NT2/D1 (cell line): ENCODE measurements around the gene GYS2.
A peak's percentile ranks its signal among the peaks of the same experiment; 100 is the strongest.

Experiments used
- DNase-seq: peaks from one replicate; pipeline ENCODE4 v3.0.0-alpha.2; 2011; ENCODE audit warnings: low read depth, low spot score
- H3K27me3 ChIP-seq: 2 replicates; pipeline ENCODE4 v1.6.0; 2011; ENCODE audit warnings: mild to moderate bottlenecking; ENCODE audit not compliant: insufficient read length, insufficient read depth
- H3K36me3 ChIP-seq: 2 replicates; pipeline ENCODE4 v1.6.1; 2011; ENCODE audit warnings: mild to moderate bottlenecking, low read length, mixed read lengths; ENCODE audit not compliant: insufficient read depth, insufficient read length
- H3K4me1 ChIP-seq: 2 replicates; pipeline ENCODE4 v1.5.1; 2011; ENCODE audit not compliant: insufficient read depth, insufficient read length
- H3K4me3 ChIP-seq: 2 replicates; pipeline ENCODE4 v1.5.1; 2011; ENCODE audit warnings: low read depth; ENCODE audit not compliant: insufficient read length
- H3K9ac ChIP-seq: 2 replicates; pipeline ENCODE4 v1.6.0; 2011; ENCODE audit warnings: low read depth; ENCODE audit not compliant: insufficient read length
- H3K9me3 ChIP-seq: 2 replicates; pipeline ENCODE4 v1.5.1; 2011; ENCODE audit warnings: mild to moderate bottlenecking, low read length; ENCODE audit not compliant: insufficient read depth
- SUZ12 ChIP-seq: IDR thresholded peaks from 2 replicates; pipeline ENCODE4 v1.6.1; 2011; ENCODE audit not compliant: insufficient read length, insufficient read depth; ENCODE audit errors: extremely low read depth
- YY1 ChIP-seq: IDR thresholded peaks from 2 replicates; pipeline ENCODE4 v1.6.1; 2011; ENCODE audit not compliant: insufficient read length, insufficient read depth
- ZNF274 ChIP-seq: IDR thresholded peaks from 2 replicates; pipeline ENCODE4 v1.6.1; 2011; ENCODE audit warnings: mild to moderate bottlenecking, low read depth, low read length

Gene GYS2

DNA sequence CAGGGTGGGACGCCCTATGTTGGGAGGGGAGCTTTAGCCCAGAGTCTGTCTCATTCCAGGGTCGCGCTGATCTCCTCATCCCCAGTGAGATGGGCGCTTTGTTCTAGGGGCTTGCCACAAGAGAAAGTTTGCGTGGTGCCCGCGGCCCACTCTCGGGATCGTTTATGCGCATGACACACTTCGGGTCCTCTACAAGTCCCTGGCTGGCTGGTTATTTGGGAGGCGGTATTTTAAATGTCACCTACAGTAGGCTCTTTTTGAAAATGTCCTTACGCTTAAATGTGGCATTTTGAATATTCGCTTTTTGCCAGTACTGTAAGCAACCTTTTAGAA is 102.5 kb downstream of the GYS2 start:
- Histone ChIP-seq H3K9me3 (no peaks in the 10 kb centered on the region), H3K4me1 (no peaks in the 10 kb centered on the region), H3K4me3 (peak overlapping the region; percentile 90), H3K27me3 (no peaks in the 10 kb centered on the region), H3K9ac (peak overlapping the region; percentile 91), H3K36me3 (peaks cover 42% of the 10 kb centered on the region)
- TF ChIP-seq YY1 (no peak), ZNF274 (no peak), SUZ12 (no peak)
- no peak for DNase-seq

DNA sequence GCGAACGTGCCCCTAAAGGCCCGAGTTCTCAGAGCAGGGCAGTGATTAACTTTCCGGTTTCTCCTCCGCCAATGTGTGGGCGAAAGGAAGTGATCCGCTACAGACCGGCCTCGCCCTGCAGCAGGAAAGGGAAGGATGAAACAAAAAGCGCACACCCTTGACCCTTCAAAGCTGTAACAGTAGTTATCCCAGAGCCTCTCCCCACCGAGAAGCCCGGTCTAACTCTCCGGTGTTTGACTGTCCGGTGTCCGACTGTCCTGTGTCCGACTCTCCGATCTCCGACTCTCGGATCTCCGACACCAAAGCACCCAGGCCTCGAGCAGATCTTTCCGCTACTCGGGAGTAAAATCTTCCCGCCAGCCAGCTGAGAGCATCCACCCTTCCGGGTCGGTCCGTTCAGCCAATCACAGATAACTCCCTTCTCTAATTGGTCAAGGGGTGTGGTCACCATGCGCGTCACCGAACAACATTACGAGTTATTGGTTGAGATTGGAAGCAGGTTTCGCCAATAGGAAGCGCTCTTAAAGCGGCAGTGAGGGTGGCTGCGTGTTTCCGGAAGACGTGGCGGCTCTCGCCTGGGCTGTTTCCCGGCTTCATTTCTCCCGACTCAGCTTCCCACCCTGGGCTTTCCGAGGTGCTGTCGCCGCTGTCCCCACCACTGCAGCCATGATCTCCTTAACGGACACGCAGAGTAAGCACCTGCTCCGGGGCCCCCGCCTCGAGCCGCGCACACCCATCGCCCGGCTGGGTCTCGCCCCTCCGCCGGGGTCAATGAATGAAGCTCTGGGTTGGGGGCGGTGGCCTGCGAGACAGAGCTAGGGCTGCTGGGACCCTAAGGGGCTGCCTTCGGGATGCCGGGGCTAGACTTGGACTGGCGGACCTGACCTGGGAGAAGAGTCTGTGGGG is 103.1 kb downstream of the GYS2 start, which contains the start of the genes GOLT1B and RECQL:
Gene GOLT1B, plus strand, starts transcription at position 532 of the 906 bp plus-strand sequence. Its CDS starts 135 bp downstream, at position 667.
Gene RECQL, minus strand, starts transcription at position 378 of the 906 bp plus-strand sequence. CDS start 2,065 bp downstream, outside the sequence.
- H3K36me3 ChIP-seq = peaks cover 44% of the 10 kb centered on the region
- H3K27me3 ChIP-seq = no peaks in the 10 kb centered on the region
- peak within 1 kb of the TSS; percentile 91 for H3K9ac ChIP-seq
- peak; percentile 100 for DNase-seq
- H3K4me3 ChIP-seq = peak within 1 kb of the TSS; percentile 90
- H3K4me1 ChIP-seq = no peaks in the 10 kb centered on the region
- TF ChIP-seq SUZ12 (no peak), ZNF274 (no peak), YY1 (no peak)
- no peaks in the 10 kb centered on the region for H3K9me3 ChIP-seq

- H3K9ac ChIP-seq = peak overlapping the region; percentile 86
- H3K4me3 ChIP-seq = peak overlapping the region; percentile 90
- H3K27me3 ChIP-seq = no peaks in the 10 kb centered on the region
- TF ChIP-seq YY1 = no peak
- TF ChIP-seq SUZ12 = no peak
- no peak for TF ChIP-seq ZNF274
- no peak for DNase-seq
- H3K9me3 ChIP-seq = no peaks in the 10 kb centered on the region
- no peaks in the 10 kb centered on the region for H3K4me1 ChIP-seq
- H3K36me3 ChIP-seq = peaks cover 50% of the 10 kb centered on the region
Observed at GRCh38 chr12:21500786-21501257, 103.8 kb downstream of the GYS2 start.

- no peaks in the 10 kb centered on the region for H3K9me3 ChIP-seq
- H3K36me3 ChIP-seq = peaks cover 58% of the 10 kb centered on the region
- H3K9ac ChIP-seq = no peak overlapping the region
- H3K4me3 ChIP-seq = no peak overlapping the region
- TF ChIP-seq SUZ12 = no peak
- no peak for TF ChIP-seq ZNF274
- TF ChIP-seq YY1 = no peak
- no peak for DNase-seq
- H3K4me1 ChIP-seq = no peaks in the 10 kb centered on the region
- no peaks in the 10 kb centered on the region for H3K27me3 ChIP-seq
Observed at GRCh38 chr12:21499765-21500164, 104.9 kb downstream of the GYS2 start.
